ENCODE results near the gene NFATC1.

GRCh38 chr18:79527656-79528315 is 132.1 kb downstream of the NFATC1 start:
- no peak for TF ChIP-seq CTCF (IDR thresholded peaks at IDR 0.05)
- no peak for TF ChIP-seq POLR2A (IDR thresholded peaks at IDR 0.05)

Measured in thyroid gland (tissue), 4 donors.